H1 (cell line): ENCODE results near the gene CHAD. TPM values are rescaled to one million over a fixed set of nuclear protein-coding genes. Genes with fewer than 3 reads are reported as not detected.

Source experiments
- BRCA1 ChIP-seq: IDR thresholded peaks from 2 replicates; pipeline ENCODE4 v1.6.1; 2012; ENCODE audit warnings: low read depth, low read length, improper control_type of control experiment
- CHD7 ChIP-seq: fragments of 300-600 bp; sonication (generic); IDR thresholded peaks from 2 replicates; pipeline ENCODE4 v1.7.1; 2012; ENCODE audit warnings: low read length, moderate library complexity, mild to moderate bottlenecking, inconsistent platforms; ENCODE audit not compliant: insufficient replicate concordance
- JUND ChIP-seq: IDR thresholded peaks from 2 replicates; pipeline ENCODE4 v1.6.1; 2011; ENCODE audit warnings: mild to moderate bottlenecking, improper control_type of control experiment, low read length
- SUZ12 ChIP-seq: fragments of 200-600 bp; sonication (generic); IDR thresholded peaks from 2 replicates; pipeline ENCODE4 v1.6.1; 2012; ENCODE audit warnings: mild to moderate bottlenecking, inconsistent platforms, low read length, moderate library complexity, mixed read lengths
- polyA plus RNA-seq, 7 experiments: library from polyadenylated mRNA; depleted of rRNA in 3 of 7; stranded (reverse) in 5 of 7; unstranded in 2 of 7; fragments of >200 nt in 5 of 7; fragments of 200-250 nt in 2 of 7; gene quantifications; 1 replicate in 5 of 7; 2 replicates in 1 of 7; 4 replicates in 1 of 7; pipeline versions ENCODE4 v1.2.1 to v1.2.3, GENCODE V29; 2011 to 2013; ENCODE audit warnings: missing spikeins in 2 of 7, mixed read lengths in 2 of 7
- total RNA-seq: library from RNA; stranded (reverse); fragmentation: NEBNext Ultra II Directional; extraction: Animal tissue kit (Norgen Biotek cat#: 25700); gene quantifications from 2 replicates; pipeline ENCODE4 v1.2.1, GENCODE V29; 2021

CHAD gene
- total and polyA plus RNA-seq, 2 of the 8 experiments (the other 6 are each of a cell fraction or from before 2014, with no cell fraction given) = 0.03 TPM; not detected in 1

GRCh38 chr17:50414808-50415207 is 53.9 kb downstream of the CHAD start (continued):
- TF ChIP-seq CHD7 (no peak), JUND (no peak), SUZ12 (no peak), BRCA1 (no peak)
